OCI-LY7 (cell line): ENCODE measurements around the gene PIGA. TPM values are rescaled to one million over a fixed set of nuclear protein-coding genes. Genes with fewer than 3 reads are reported as not detected.

Source experiments
- BruUV-seq: library from RNA; stranded (reverse); fragments of 400-500 nt; replicated peaks from 2 replicates; lab custom pipeline; 2021; lab: Mats Ljungman, UMichigan
- CTCF ChIA-PET: fragments of 300-600 bp; sonication (Branson Sonifier 250); formaldehyde crosslinking; loops from one replicate; lab custom pipeline; 2022; ENCODE audit warnings: antibody characterized with exemption; ENCODE audit not compliant: unreplicated experiment; lab: Charles Lee
- POLR2A ChIA-PET: fragments of 300-600 bp; sonication (Branson Sonifier 250); formaldehyde crosslinking; loops from one replicate; lab custom pipeline; 2022; ENCODE audit warnings: antibody characterized with exemption; lab: Charles Lee
- DNase-seq: peaks from one replicate; pipeline ENCODE4 v3.0.0-alpha.2; 2015; ENCODE audit warnings: low spot score
- H2AFZ ChIP-seq: fragments of 200-600 bp; sonication (generic), shearing (Covaris generic); 2 replicates; pipeline ENCODE4 v1.6.1; 2014; ENCODE audit warnings: mild to moderate bottlenecking, antibody characterized with exemption, low read length, moderate library complexity
- H3K27ac ChIP-seq: fragments of 200-600 bp; sonication (generic); 2 replicates; pipeline ENCODE4 v1.5.1; 2014; ENCODE audit warnings: mixed run types, low read depth, mild to moderate bottlenecking, moderate library complexity, low read length, inconsistent platforms; ENCODE audit not compliant: poor library complexity, severe bottlenecking
- H3K36me3 ChIP-seq: fragments of 200-600 bp; sonication (generic); 2 replicates; pipeline ENCODE4 v1.6.1; 2014; ENCODE audit warnings: mild to moderate bottlenecking, antibody characterized with exemption, low read length, moderate library complexity, mixed read lengths; ENCODE audit not compliant: insufficient read depth
- H3K4me1 ChIP-seq: fragments of 200-600 bp; sonication (generic); 2 replicates; pipeline ENCODE4 v1.5.1; 2014; ENCODE audit warnings: mild to moderate bottlenecking, low read length; ENCODE audit not compliant: insufficient read depth, poor library complexity, severe bottlenecking
- H3K4me2 ChIP-seq: fragments of 200-600 bp; sonication (generic); 2 replicates; pipeline ENCODE4 v1.6.1; 2014; ENCODE audit warnings: mild to moderate bottlenecking, low read length
- H3K4me3 ChIP-seq: fragments of 200-600 bp; sonication (generic); 2 replicates; pipeline ENCODE4 v1.5.1; 2014; ENCODE audit warnings: mild to moderate bottlenecking, low read depth, low read length; ENCODE audit not compliant: poor library complexity, severe bottlenecking
- H3K79me2 ChIP-seq: fragments of 200-600 bp; sonication (generic); 2 replicates; pipeline ENCODE4 v1.6.1; 2016; ENCODE audit warnings: low read depth, mild to moderate bottlenecking, low read length, moderate library complexity, mixed read lengths; ENCODE audit not compliant: insufficient read depth
- H3K9me2 ChIP-seq: fragments of 200-600 bp; sonication (generic); 2 replicates; pipeline ENCODE4 v1.6.1; 2016; ENCODE audit warnings: mild to moderate bottlenecking, low read length, mixed read lengths; ENCODE audit not compliant: insufficient read depth
- H3K9me3 ChIP-seq: fragments of 200-600 bp; sonication (generic); 2 replicates; pipeline ENCODE4 v1.6.1; 2014; ENCODE audit warnings: mild to moderate bottlenecking, mixed run types, low read length, mixed read lengths
- H4K20me1 ChIP-seq: fragments of 200-600 bp; sonication (generic); 2 replicates; pipeline ENCODE4 v1.6.1; 2014; ENCODE audit warnings: mild to moderate bottlenecking, antibody characterized with exemption, low read length, moderate library complexity, mixed read lengths; ENCODE audit not compliant: insufficient read depth
- CTCF ChIP-seq: fragments of 200-600 bp; sonication (generic); conservative IDR thresholded peaks from 2 replicates; pipeline ENCODE4 v1.5.1; 2014; ENCODE audit warnings: mild to moderate bottlenecking, antibody characterized with exemption, low read length, moderate library complexity, mixed read lengths
- EZH2phosphoT487 ChIP-seq: fragments of 200-600 bp; sonication (generic); IDR thresholded peaks from 2 replicates; pipeline ENCODE4 v1.6.1; 2018; ENCODE audit warnings: low read depth, borderline replicate concordance, mild to moderate bottlenecking, mixed run types, antibody characterized with exemption, low read length, moderate library complexity, mixed read lengths
- intact Hi-C: fragments of 100-400 bp; cut with micrococcal nuclease; formaldehyde crosslinking; loops from one replicate; pipeline ENCODE4 v1.10.0; 2022; ENCODE audit not compliant: unreplicated experiment
- total RNA-seq, 2 experiments: library from RNA; depleted of rRNA in 1 of 2; stranded (reverse); fragments of >200 nt in 1 of 2; shearing (Covaris generic) in 1 of 2; gene quantifications; 2 replicates each; pipeline ENCODE4 v1.2.3, GENCODE V29; 2014 to 2022

Gene PIGA
- total RNA-seq, 2 experiments from 2014 or later = 13.1 to 33.0 TPM

- BruUV-seq = no TSS peak
- no peaks in the 10 kb centered on the region for H3K9me2 ChIP-seq
- intact Hi-C loops = no loop called here
- no peak for DNase-seq
- CTCF ChIA-PET = no interaction called here
- H3K9me3 ChIP-seq = no peaks in the 10 kb centered on the region
- H3K4me3 ChIP-seq = no peak overlapping the region
- no peaks in the 10 kb centered on the region for H3K79me2 ChIP-seq
- H3K4me2 ChIP-seq = no peak overlapping the region
- H3K36me3 ChIP-seq = no peaks in the 10 kb centered on the region
- no peaks in the 10 kb centered on the region for H3K4me1 ChIP-seq
- no peaks in the 10 kb centered on the region for H4K20me1 ChIP-seq
- POLR2A ChIA-PET = no interaction called here
- H2AFZ ChIP-seq = no peak overlapping the region
- no peak overlapping the region for H3K27ac ChIP-seq
- TF ChIP-seq CTCF (no peak), EZH2phosphoT487 (no peak)
These were observed 41.9 kb downstream of the PIGA start for GRCh38 chrX:15293451-15293850.

- Histone ChIP-seq H2AFZ (no peak overlapping the region), H3K4me1 (no peaks in the 10 kb centered on the region), H3K79me2 (no peaks in the 10 kb centered on the region), H3K9me3 (no peaks in the 10 kb centered on the region), H3K4me2 (no peak overlapping the region), H4K20me1 (no peaks in the 10 kb centered on the region), H3K27ac (no peak overlapping the region), H3K36me3 (no peaks in the 10 kb centered on the region), H3K9me2 (no peaks in the 10 kb centered on the region), H3K4me3 (no peak overlapping the region)
- BruUV-seq = no TSS peak
- no peak for TF ChIP-seq EZH2phosphoT487
- TF ChIP-seq CTCF = no peak
- DNase-seq = no peak
- ChIA-PET CTCF (no interaction called here), POLR2A (no interaction called here)
- intact Hi-C loops = no loop called here
These were observed 42.5 kb downstream of the PIGA start for GRCh38 chrX:15292861-15293260.

- intact Hi-C loops = no loop called here
- H3K4me2 ChIP-seq = no peak overlapping the region
- H3K9me3 ChIP-seq = no peaks in the 10 kb centered on the region
- no peaks in the 10 kb centered on the region for H4K20me1 ChIP-seq
- H3K4me3 ChIP-seq = no peak overlapping the region
- TF ChIP-seq EZH2phosphoT487 (no peak), CTCF (no peak)
- H3K9me2 ChIP-seq = no peaks in the 10 kb centered on the region
- CTCF ChIA-PET = no interaction called here
- no TSS peak for BruUV-seq
- DNase-seq = no peak
- H3K79me2 ChIP-seq = no peaks in the 10 kb centered on the region
- POLR2A ChIA-PET = no interaction called here
- no peak overlapping the region for H3K27ac ChIP-seq
- H2AFZ ChIP-seq = no peak overlapping the region
- H3K36me3 ChIP-seq = no peaks in the 10 kb centered on the region
- no peaks in the 10 kb centered on the region for H3K4me1 ChIP-seq
These were observed 57.7 kb downstream of the PIGA start for GRCh38 chrX:15277604-15278003.
